H1 (cell line): ENCODE data around the gene ERC1.

Source experiments
- CREB1 ChIP-seq: IDR thresholded peaks from 2 replicates; pipeline ENCODE4 v1.6.1; 2012; ENCODE audit warnings: inconsistent platforms
- EZH2 ChIP-seq: fragments of 200-600 bp; sonication (generic); IDR thresholded peaks from 2 replicates; pipeline ENCODE4 v1.7.1; 2012; ENCODE audit warnings: low read depth, mild to moderate bottlenecking, moderate library complexity, low read length, inconsistent platforms; ENCODE audit not compliant: severe bottlenecking
- HDAC2 ChIP-seq, 2 experiments: fragments of 300-600 bp in 1 of 2; sonication (generic) in 1 of 2; IDR thresholded peaks; 2 replicates each; pipeline ENCODE4 v1.6.1; 2011 to 2012; ENCODE audit warnings: low read depth in 2 of 2, low read length in 2 of 2, mild to moderate bottlenecking in 2 of 2, moderate library complexity in 2 of 2, borderline replicate concordance in 1 of 2, inconsistent platforms in 1 of 2
- JUN ChIP-seq: IDR thresholded peaks from 2 replicates; pipeline ENCODE4 v1.6.1; 2011; ENCODE audit warnings: low read depth, mild to moderate bottlenecking, improper control_type of control experiment, low read length
- KDM5A ChIP-seq: fragments of 200-600 bp; IDR thresholded peaks from 2 replicates; pipeline ENCODE4 v1.7.1; 2012; ENCODE audit warnings: mild to moderate bottlenecking, low read length, inconsistent platforms, mixed read lengths
- POLR2A ChIP-seq, 2 experiments: IDR thresholded peaks; 1 replicate in 1 of 2; 2 replicates in 1 of 2; pipeline ENCODE4 v1.6.1; 2011; ENCODE audit warnings: low read depth in 2 of 2, low read length in 2 of 2, mild to moderate bottlenecking in 2 of 2; ENCODE audit errors: control extremely low read depth in 1 of 2
- POLR2AphosphoS5 ChIP-seq: IDR thresholded peaks from 2 replicates; pipeline ENCODE4 v1.6.1; 2011; ENCODE audit warnings: low read depth, low read length
- POU5F1 ChIP-seq: IDR thresholded peaks from 2 replicates; pipeline ENCODE4 v1.6.1; 2011; ENCODE audit warnings: low read depth, mild to moderate bottlenecking, low read length, moderate library complexity
- SIN3A ChIP-seq, 2 experiments: IDR thresholded peaks in 1 of 2; conservative IDR thresholded peaks in 1 of 2; 2 replicates each; pipeline ENCODE4 v1.6.1; 2011 to 2012; ENCODE audit warnings: low read length in 2 of 2, improper control_type of control experiment in 1 of 2, low read depth in 1 of 2, mild to moderate bottlenecking in 1 of 2
- ZNF274 ChIP-seq: IDR thresholded peaks from 2 replicates; pipeline ENCODE4 v1.7.0; 2012; ENCODE audit warnings: low read length, borderline replicate concordance; ENCODE audit errors: extremely low read depth
- TF ChIP-seq, protein P1 (sequence below), 3 experiments: IDR thresholded peaks; 1 replicate in 2 of 3; 2 replicates in 1 of 3; pipeline versions ENCODE4 v1.5.1 to v1.6.1; 2011; ENCODE audit warnings: low read length in 3 of 3, mild to moderate bottlenecking in 3 of 3, inconsistent platforms in 2 of 3, low read depth in 1 of 3, moderate library complexity in 1 of 3; ENCODE audit not compliant: insufficient read depth in 1 of 3; ENCODE audit errors: control extremely low read depth in 1 of 3
- TF ChIP-seq, protein P2 (sequence below): IDR thresholded peaks from 2 replicates; pipeline ENCODE4 v1.6.1; 2011; ENCODE audit warnings: low read length, improper control_type of control experiment

DNA sequence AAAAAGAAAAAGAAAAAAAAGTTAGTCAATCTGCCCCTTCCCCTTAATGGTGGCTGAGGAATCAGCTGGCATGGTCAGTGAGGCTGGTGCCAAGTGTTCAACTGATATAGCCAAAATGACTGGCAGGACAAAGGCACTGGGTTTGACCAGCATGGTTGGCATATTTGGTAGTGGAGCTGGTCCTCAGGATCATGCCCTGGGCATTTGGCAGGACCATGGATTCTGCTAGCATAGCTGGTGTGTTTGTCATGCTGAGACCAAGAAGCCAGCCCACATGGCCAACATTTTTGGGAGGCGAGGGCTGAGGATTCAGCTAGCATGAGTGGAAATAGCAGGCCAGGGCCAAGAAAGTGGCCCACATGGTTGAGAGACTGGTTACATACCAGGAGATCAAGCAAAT is 466.9 kb downstream of the ERC1 start:
- no peak for TF ChIP-seq JUN
- no peak for TF ChIP-seq ZNF274
- TF ChIP-seq POLR2A (IDR thresholded peaks at IDR 0.05; ENCODE audit: control extremely low read depth in 1 of 2, low read depth in 2 of 2, low read length in 2 of 2), result no peak
- TF ChIP-seq, protein P1, sequence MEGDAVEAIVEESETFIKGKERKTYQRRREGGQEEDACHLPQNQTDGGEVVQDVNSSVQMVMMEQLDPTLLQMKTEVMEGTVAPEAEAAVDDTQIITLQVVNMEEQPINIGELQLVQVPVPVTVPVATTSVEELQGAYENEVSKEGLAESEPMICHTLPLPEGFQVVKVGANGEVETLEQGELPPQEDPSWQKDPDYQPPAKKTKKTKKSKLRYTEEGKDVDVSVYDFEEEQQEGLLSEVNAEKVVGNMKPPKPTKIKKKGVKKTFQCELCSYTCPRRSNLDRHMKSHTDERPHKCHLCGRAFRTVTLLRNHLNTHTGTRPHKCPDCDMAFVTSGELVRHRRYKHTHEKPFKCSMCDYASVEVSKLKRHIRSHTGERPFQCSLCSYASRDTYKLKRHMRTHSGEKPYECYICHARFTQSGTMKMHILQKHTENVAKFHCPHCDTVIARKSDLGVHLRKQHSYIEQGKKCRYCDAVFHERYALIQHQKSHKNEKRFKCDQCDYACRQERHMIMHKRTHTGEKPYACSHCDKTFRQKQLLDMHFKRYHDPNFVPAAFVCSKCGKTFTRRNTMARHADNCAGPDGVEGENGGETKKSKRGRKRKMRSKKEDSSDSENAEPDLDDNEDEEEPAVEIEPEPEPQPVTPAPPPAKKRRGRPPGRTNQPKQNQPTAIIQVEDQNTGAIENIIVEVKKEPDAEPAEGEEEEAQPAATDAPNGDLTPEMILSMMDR (IDR thresholded peaks at IDR 0.05; ENCODE audit: control extremely low read depth in 1 of 3, insufficient read depth in 1 of 3, low read depth in 1 of 3, low read length in 3 of 3), result no peak
- no peak for TF ChIP-seq CREB1
- TF ChIP-seq KDM5A, result no peak
- TF ChIP-seq, protein P2, sequence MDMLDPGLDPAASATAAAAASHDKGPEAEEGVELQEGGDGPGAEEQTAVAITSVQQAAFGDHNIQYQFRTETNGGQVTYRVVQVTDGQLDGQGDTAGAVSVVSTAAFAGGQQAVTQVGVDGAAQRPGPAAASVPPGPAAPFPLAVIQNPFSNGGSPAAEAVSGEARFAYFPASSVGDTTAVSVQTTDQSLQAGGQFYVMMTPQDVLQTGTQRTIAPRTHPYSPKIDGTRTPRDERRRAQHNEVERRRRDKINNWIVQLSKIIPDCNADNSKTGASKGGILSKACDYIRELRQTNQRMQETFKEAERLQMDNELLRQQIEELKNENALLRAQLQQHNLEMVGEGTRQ, result no peak
- no peak for TF ChIP-seq SIN3A (conservative IDR thresholded peaks at IDR 0.05 in 1 of 2, IDR thresholded peaks at IDR 0.05 in 1 of 2; ENCODE audit: low read depth in 1 of 2, low read length in 2 of 2)
- TF ChIP-seq POU5F1, result no peak
- no peak for TF ChIP-seq POLR2AphosphoS5
- TF ChIP-seq HDAC2 (IDR thresholded peaks at IDR 0.05; ENCODE audit: borderline replicate concordance in 1 of 2, low read depth in 2 of 2, low read length in 2 of 2), result no peak
- TF ChIP-seq EZH2, result no peak
